Suprapubic skin (tissue), 4 donors: ENCODE data around the gene FIGNL1.

Experiments used
- CTCF ChIP-seq, 2 donors: fragments of 200-600 bp in 1 of 2; fragments of 450-650 bp in 1 of 2; sonication (generic) in 1 of 2; IDR thresholded peaks; one replicate each; pipeline ENCODE4 v1.5.1; 2016 to 2019; ENCODE audit warnings: antibody characterized with exemption in 2 of 2, mild to moderate bottlenecking in 1 of 2, moderate library complexity in 1 of 2
- EP300 ChIP-seq: sonication (generic); formaldehyde crosslinking; IDR thresholded peaks from one replicate; pipeline ENCODE4 v1.6.1; 2017; ENCODE audit warnings: antibody characterized with exemption
- POLR2AphosphoS5 ChIP-seq, 3 donors: sonication (generic); formaldehyde crosslinking; IDR thresholded peaks; one replicate each; pipeline ENCODE4 v1.6.1; 2017; ENCODE audit warnings: antibody characterized with exemption in 3 of 3

- no peak for TF ChIP-seq EP300
- no peak for TF ChIP-seq POLR2AphosphoS5 (IDR thresholded peaks at IDR 0.05)
- TF ChIP-seq CTCF (IDR thresholded peaks at IDR 0.05) = no peak
These were observed 22.6 kb downstream of the FIGNL1 start for GRCh38 chr7:50427518-50427917.
